Measurements from ENCODE around the gene MIF4GD.

- TF ChIP-seq SPI1 (IDR thresholded peaks at IDR 0.05; ENCODE audit: low read depth, low read length), result no peak
- no peak for TF ChIP-seq POLR2AphosphoS5 (IDR thresholded peaks at IDR 0.05; ENCODE audit: low read depth, low read length)
- TF ChIP-seq POLR2A (IDR thresholded peaks at IDR 0.05; ENCODE audit: low read depth, low read length), result peak; percentile 2; the same call in 1 of the 2 replicates
These were observed 1.8 kb upstream of the MIF4GD start for GRCh38 chr17:75272848-75273184.
